Endothelial cell of umbilical vein (primary cell): ENCODE results near the gene CDKL5. TPM values are rescaled to one million over a fixed set of nuclear protein-coding genes. Genes with fewer than 3 reads are reported as not detected.

ENCODE experiments used
- BruUV-seq: library from RNA; stranded (reverse); fragments of 400-500 nt; replicated peaks from 2 replicates; lab custom pipeline; 2021; lab: Mats Ljungman, UMichigan
- CTCF ChIA-PET: fragments of 300-600, 350-600 bp; sonication (Branson Sonifier 250); formaldehyde crosslinking; loops from one replicate; lab custom pipeline; 2021; ENCODE audit warnings: antibody characterized with exemption, inconsistent platforms; lab: Charles Lee
- POLR2A ChIA-PET: fragments of 300-600, 350-600 bp; sonication (Branson Sonifier 250); formaldehyde crosslinking; loops from one replicate; lab custom pipeline; 2021; ENCODE audit warnings: antibody characterized with exemption, inconsistent platforms; lab: Charles Lee
- DNase-seq: peaks from one replicate; pipeline ENCODE4 v3.0.0-alpha.2; 2011; ENCODE audit warnings: low read depth, low spot score
- FAIRE-seq: peaks from 2 replicates; lab custom pipeline; 2011; peaks lifted over from hg19 to GRCh38; lab: Jason Lieb, UNC
- H2AFZ ChIP-seq: 2 replicates; pipeline ENCODE4 v1.6.0; 2012; ENCODE audit warnings: low read depth, low read length, control low read depth, inconsistent platforms
- H3K27ac ChIP-seq: 2 replicates; pipeline ENCODE4 v1.5.1; 2011; ENCODE audit warnings: low read depth, mild to moderate bottlenecking, control low read depth, low read length, moderate library complexity; ENCODE audit not compliant: insufficient read depth
- H3K27me3 ChIP-seq, 2 experiments: 2 replicates each; pipeline versions ENCODE4 v1.6.0 to v1.6.1; 2011; ENCODE audit warnings: low read length in 2 of 2, mixed read lengths in 1 of 2; ENCODE audit not compliant: control insufficient read depth in 2 of 2, insufficient read depth in 2 of 2
- H3K36me3 ChIP-seq, 2 experiments: 2 replicates in 1 of 2; 3 replicates in 1 of 2; pipeline ENCODE4 v1.5.1; 2011; ENCODE audit warnings: low read length in 2 of 2, mild to moderate bottlenecking in 1 of 2, moderate library complexity in 1 of 2; ENCODE audit not compliant: control insufficient read depth in 2 of 2, insufficient read depth in 2 of 2; ENCODE audit errors: extremely low read depth in 1 of 2
- H3K4me1 ChIP-seq: 3 replicates; pipeline ENCODE4 v1.5.1; 2011; ENCODE audit warnings: mild to moderate bottlenecking, low read length; ENCODE audit not compliant: control insufficient read depth, insufficient read depth; ENCODE audit errors: extremely low read depth
- H3K4me2 ChIP-seq: 2 replicates; pipeline ENCODE4 v1.6.1; 2011; ENCODE audit warnings: low read length, control low read depth, mixed read lengths; ENCODE audit not compliant: insufficient read depth
- H3K4me3 ChIP-seq, 3 experiments: fragments of 200-600 bp in 1 of 3; sonication (generic), shearing (Covaris generic) in 1 of 3; replicated peaks in 1 of 3; 2 replicates each; pipeline ENCODE4 v1.5.1; 2011 to 2016; ENCODE audit warnings: control low read depth in 3 of 3, low read length in 3 of 3, mild to moderate bottlenecking in 2 of 3, inconsistent platforms in 1 of 3, low read depth in 1 of 3, moderate library complexity in 1 of 3; ENCODE audit not compliant: insufficient read depth in 1 of 3
- H3K79me2 ChIP-seq: 2 replicates; pipeline ENCODE4 v1.6.0; 2012; ENCODE audit warnings: low read length, inconsistent platforms; ENCODE audit not compliant: control insufficient read depth, insufficient read depth
- H3K9ac ChIP-seq: replicated peaks from 2 replicates; pipeline ENCODE3; 2011; ENCODE audit warnings: low read length, control low read depth; ENCODE audit not compliant: insufficient read depth; ENCODE audit errors: extremely low read depth
- H3K9me1 ChIP-seq: replicated peaks from 3 replicates; pipeline ENCODE4 v1.6.0; 2011; ENCODE audit warnings: mild to moderate bottlenecking, low read length; ENCODE audit not compliant: control insufficient read depth, insufficient read depth; ENCODE audit errors: extremely low read depth
- H3K9me3 ChIP-seq: replicated peaks from 2 replicates; pipeline ENCODE4 v1.5.1; 2012; ENCODE audit warnings: low read length, inconsistent platforms; ENCODE audit not compliant: control insufficient read depth, insufficient read depth
- H4K20me1 ChIP-seq: replicated peaks from 2 replicates; pipeline ENCODE3; 2011; ENCODE audit warnings: mild to moderate bottlenecking, low read length; ENCODE audit not compliant: control insufficient read depth, insufficient read depth; ENCODE audit errors: extremely low read depth
- GATA2 ChIP-seq: IDR thresholded peaks from 2 replicates; pipeline ENCODE4 v1.7.0; 2011; ENCODE audit warnings: low read depth, mild to moderate bottlenecking, moderate library complexity, mixed read lengths, low read length; ENCODE audit not compliant: insufficient read length, insufficient read depth
- JUN ChIP-seq: IDR thresholded peaks from 2 replicates; pipeline ENCODE4 v1.6.1; 2011; ENCODE audit warnings: borderline replicate concordance, low read depth; ENCODE audit not compliant: insufficient read length, insufficient read depth
- MYC ChIP-seq: IDR thresholded peaks from one replicate; pipeline ENCODE4 v1.6.1; 2011; ENCODE audit warnings: mild to moderate bottlenecking, low read depth, low read length
- POLR2A ChIP-seq: IDR thresholded peaks from 2 replicates; pipeline ENCODE4 v1.6.1; 2012; ENCODE audit warnings: low read depth, mild to moderate bottlenecking, control low read depth, low read length
- POLR2AphosphoS5 ChIP-seq: IDR thresholded peaks from 2 replicates; pipeline ENCODE4 v1.6.1; 2012; ENCODE audit warnings: low read depth, mild to moderate bottlenecking, control low read depth, low read length, moderate library complexity; ENCODE audit not compliant: insufficient read depth
- dilution Hi-C: fragments of 300-500 bp; cut with MboI; formaldehyde crosslinking; loops from one replicate; pipeline ENCODE4 v1.15.0; 2019; ENCODE audit warnings: low sequenced_read_pairs; ENCODE audit not compliant: extremely low pct_ligation_motif_present
- intact Hi-C: fragments of 100-400 bp; cut with micrococcal nuclease; formaldehyde crosslinking; loops from one replicate; pipeline ENCODE4 v1.10.0; 2022
- polyA plus RNA-seq, 4 experiments: library from polyadenylated mRNA; depleted of rRNA in 3 of 4; stranded (reverse) in 3 of 4; unstranded in 1 of 4; fragments of >200 nt; gene quantifications; 2 replicates each; pipeline versions ENCODE4 v1.2.1 to v1.2.3, GENCODE V29; 2011 to 2012; ENCODE audit warnings: missing spikeins in 1 of 4
- total RNA-seq: library from RNA; stranded (reverse); gene quantifications from 2 replicates; pipeline ENCODE4 v1.2.3, GENCODE V29; 2021
- TF ChIP-seq, protein P1 (sequence below): IDR thresholded peaks from 2 replicates; pipeline ENCODE4 v1.6.1; 2011; ENCODE audit not compliant: insufficient read depth, insufficient read length
- TF ChIP-seq, protein P2 (sequence below), 2 donors: IDR thresholded peaks; 1 replicate in 1 of 2; 2 replicates in 1 of 2; pipeline ENCODE4 v1.5.1; 2011; ENCODE audit warnings: low read length in 2 of 2, mild to moderate bottlenecking in 2 of 2, moderate library complexity in 2 of 2, control low read depth in 1 of 2, inconsistent platforms in 1 of 2, low read depth in 1 of 2; ENCODE audit not compliant: insufficient read depth in 1 of 2; ENCODE audit errors: extremely low read depth in 1 of 2

CDKL5 gene
- total and polyA plus RNA-seq, 2 donors (not counting 3 experiments of a cell fraction or from before 2014, with no cell fraction given), result 1.5 to 4.3 TPM

GRCh38 chrX:18441780-18442367 lies 16.5 kb downstream of the CDKL5 start:
- H3K4me1 ChIP-seq, result no peaks in the 10 kb centered on the region
- intact Hi-C loops (no loop called here), dilution Hi-C loops (no loop called here)
- H3K9ac ChIP-seq, result no peak overlapping the region
- H3K4me3 ChIP-seq, result no peak overlapping the region
- H3K4me2 ChIP-seq, result no peak overlapping the region
- no peaks in the 10 kb centered on the region for H3K79me2 ChIP-seq
- no peak for TF ChIP-seq JUN
- TF ChIP-seq, protein P1, sequence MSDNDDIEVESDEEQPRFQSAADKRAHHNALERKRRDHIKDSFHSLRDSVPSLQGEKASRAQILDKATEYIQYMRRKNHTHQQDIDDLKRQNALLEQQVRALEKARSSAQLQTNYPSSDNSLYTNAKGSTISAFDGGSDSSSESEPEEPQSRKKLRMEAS, result no peak
- no peak for FAIRE-seq
- POLR2A ChIA-PET, result no interaction called here
- no peak for DNase-seq
- no peaks in the 10 kb centered on the region for H3K27me3 ChIP-seq
- CTCF ChIA-PET, result no interaction called here
- H3K9me1 ChIP-seq, result no peaks in the 10 kb centered on the region
- no peak overlapping the region for H3K27ac ChIP-seq
- BruUV-seq, result no TSS peak
- H2AFZ ChIP-seq, result no peak overlapping the region
- H3K36me3 ChIP-seq, result no peaks in the 10 kb centered on the region
- H3K9me3 ChIP-seq, result no peaks in the 10 kb centered on the region
- no peaks in the 10 kb centered on the region for H4K20me1 ChIP-seq

- no peaks in the 10 kb centered on the region for H3K27me3 ChIP-seq
- ChIA-PET POLR2A (no interaction called here), CTCF (no interaction called here)
- no peaks in the 10 kb centered on the region for H3K9me3 ChIP-seq
- TF ChIP-seq POLR2AphosphoS5, result no peak
- TF ChIP-seq MYC, result no peak
- TF ChIP-seq, protein P1, result no peak
- TF ChIP-seq GATA2, result no peak
- no peak for TF ChIP-seq POLR2A
- TF ChIP-seq, protein P2, sequence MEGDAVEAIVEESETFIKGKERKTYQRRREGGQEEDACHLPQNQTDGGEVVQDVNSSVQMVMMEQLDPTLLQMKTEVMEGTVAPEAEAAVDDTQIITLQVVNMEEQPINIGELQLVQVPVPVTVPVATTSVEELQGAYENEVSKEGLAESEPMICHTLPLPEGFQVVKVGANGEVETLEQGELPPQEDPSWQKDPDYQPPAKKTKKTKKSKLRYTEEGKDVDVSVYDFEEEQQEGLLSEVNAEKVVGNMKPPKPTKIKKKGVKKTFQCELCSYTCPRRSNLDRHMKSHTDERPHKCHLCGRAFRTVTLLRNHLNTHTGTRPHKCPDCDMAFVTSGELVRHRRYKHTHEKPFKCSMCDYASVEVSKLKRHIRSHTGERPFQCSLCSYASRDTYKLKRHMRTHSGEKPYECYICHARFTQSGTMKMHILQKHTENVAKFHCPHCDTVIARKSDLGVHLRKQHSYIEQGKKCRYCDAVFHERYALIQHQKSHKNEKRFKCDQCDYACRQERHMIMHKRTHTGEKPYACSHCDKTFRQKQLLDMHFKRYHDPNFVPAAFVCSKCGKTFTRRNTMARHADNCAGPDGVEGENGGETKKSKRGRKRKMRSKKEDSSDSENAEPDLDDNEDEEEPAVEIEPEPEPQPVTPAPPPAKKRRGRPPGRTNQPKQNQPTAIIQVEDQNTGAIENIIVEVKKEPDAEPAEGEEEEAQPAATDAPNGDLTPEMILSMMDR (IDR thresholded peaks at IDR 0.05; ENCODE audit: extremely low read depth in 1 of 2, insufficient read depth in 1 of 2, low read depth in 1 of 2, low read length in 2 of 2), result no peak
- no peak overlapping the region for H3K4me3 ChIP-seq
- FAIRE-seq (no peak), DNase-seq (no peak)
- H2AFZ ChIP-seq, result no peak overlapping the region
- intact Hi-C loops, result no loop called here
- no peaks in the 10 kb centered on the region for H3K79me2 ChIP-seq
- dilution Hi-C loops, result no loop called here
- no peaks in the 10 kb centered on the region for H4K20me1 ChIP-seq
- H3K27ac ChIP-seq, result no peak overlapping the region
- no peaks in the 10 kb centered on the region for H3K36me3 ChIP-seq
- BruUV-seq, result no TSS peak
- no peak overlapping the region for H3K4me2 ChIP-seq
- H3K4me1 ChIP-seq, result no peaks in the 10 kb centered on the region
- no peak overlapping the region for H3K9ac ChIP-seq
- no peaks in the 10 kb centered on the region for H3K9me1 ChIP-seq
Measured at GRCh38 chrX:18448416-18448815, 23.0 kb downstream of the CDKL5 start.
